Lower leg skin (tissue), 3 donors: ENCODE measurements around the gene CCDC89.

Experiments used
- CTCF ChIP-seq, 3 donors: fragments of 450-650 bp; IDR thresholded peaks; one replicate each; pipeline ENCODE4 v1.5.1; 2016; ENCODE audit warnings: antibody characterized with exemption in 3 of 3, mild to moderate bottlenecking in 3 of 3, moderate library complexity in 2 of 3
- POLR2A ChIP-seq, 2 donors: fragments of 450-650 bp; IDR thresholded peaks; one replicate each; pipeline ENCODE4 v1.6.1; 2016 to 2017; ENCODE audit warnings: antibody characterized with exemption in 2 of 2, mild to moderate bottlenecking in 1 of 2, moderate library complexity in 1 of 2

GRCh38 chr11:85651118-85651517 is 34.9 kb downstream of the CCDC89 start:
- no peak for TF ChIP-seq CTCF (IDR thresholded peaks at IDR 0.05)
- TF ChIP-seq POLR2A (IDR thresholded peaks at IDR 0.05) = no peak
